Activated gamma-delta T cell treated with Interleukin-2 at 50 U/mL for 16 hours (primary cell): Measurements from ENCODE around the gene SHANK3.
"Not testable (repeated sequence)": the region's sequence is repeated elsewhere in the genome, so short reads cannot be mapped to it uniquely, and the experiment has no call there.

ENCODE experiments used
- DNase-seq: peaks from one replicate; pipeline ENCODE4 v3.0.0-alpha.2; 2020

The SHANK3 gene

DNA sequence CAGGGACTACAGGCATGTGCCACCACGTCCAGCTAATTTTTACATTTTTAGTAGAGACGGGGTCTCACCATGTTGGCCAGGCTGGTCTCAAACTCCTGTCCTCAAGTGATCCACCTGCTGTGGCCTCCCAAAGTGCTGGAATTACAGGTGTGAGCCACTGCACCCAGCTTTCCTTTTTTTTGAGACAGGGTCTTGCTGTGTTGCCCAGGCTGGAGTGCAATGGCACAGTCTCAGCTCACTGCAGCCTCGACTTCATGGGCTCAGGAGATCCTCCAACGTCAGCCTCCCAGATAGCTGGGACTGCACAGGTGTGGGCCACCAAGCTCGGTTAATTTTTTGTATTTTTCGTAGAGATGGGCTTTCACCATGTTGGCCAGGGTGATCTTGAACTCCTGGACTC, 18.0 kb upstream of the SHANK3 start:
- not testable (repeated sequence) for DNase-seq

DNA sequence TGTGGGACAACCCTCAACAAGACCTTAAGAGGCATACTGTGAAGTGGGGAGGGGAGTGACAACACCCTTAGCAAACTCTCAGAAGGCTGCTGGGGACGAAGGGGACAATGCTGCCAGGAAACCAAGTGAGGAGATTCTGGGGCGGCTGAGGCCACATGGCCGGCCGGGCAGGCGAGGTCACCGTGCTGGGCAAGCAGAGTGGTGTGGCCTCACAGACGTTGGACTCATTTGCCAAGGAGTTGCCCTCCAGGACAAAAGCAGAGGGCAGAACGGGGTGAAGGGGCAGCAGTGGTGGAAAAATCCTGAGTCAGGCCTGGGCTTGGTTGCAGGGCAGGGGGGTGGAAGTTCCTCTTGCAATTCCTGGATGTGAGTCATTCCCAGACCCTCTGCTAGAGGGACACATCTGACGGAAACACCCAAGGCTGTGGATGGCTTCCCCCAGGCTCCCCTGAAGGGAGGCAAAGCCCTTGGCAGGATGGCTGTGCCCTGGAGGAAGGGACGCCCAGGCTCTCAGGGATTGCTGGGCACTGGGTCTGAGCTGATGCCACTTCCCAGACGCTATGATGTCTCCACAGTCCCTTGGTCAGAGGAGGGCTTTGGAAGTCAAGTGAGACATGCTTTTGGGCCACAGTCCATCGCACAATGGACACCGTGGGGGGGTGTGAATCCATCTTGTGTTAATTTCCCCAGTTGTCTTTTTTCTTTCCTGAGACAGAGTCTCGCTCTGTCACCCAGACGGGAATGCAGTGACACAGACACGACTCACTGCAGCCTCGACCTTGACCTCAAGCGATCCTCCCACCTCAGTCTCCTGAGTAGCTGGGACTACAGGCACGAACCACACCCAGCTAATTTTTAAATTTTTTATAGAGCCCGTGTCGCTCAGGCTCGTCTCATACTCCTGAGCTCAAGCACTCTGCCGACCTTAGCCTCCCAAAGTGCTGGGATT, 16.2 kb upstream of the SHANK3 start:
- DNase-seq, result no peak

DNA sequence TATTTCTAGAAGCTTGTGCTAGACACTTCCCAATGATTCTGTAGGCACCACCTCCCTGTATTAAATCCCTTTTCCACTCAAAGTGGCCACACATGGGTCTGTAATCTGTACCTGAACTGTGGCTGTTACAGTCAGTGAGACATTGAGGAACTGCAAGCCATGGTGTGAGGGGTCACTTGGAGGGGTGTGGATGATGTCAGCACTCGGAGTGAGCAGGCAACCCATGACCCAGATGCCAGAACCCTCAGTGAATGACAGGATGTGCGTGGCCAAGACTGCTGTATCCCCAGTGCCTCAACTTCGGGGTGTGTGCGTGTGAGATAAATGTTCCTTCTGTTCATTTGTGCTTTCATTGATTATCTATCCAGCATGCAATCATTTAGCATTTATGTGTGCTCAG, 14.7 kb upstream of the SHANK3 start:
- DNase-seq, result no peak

DNA sequence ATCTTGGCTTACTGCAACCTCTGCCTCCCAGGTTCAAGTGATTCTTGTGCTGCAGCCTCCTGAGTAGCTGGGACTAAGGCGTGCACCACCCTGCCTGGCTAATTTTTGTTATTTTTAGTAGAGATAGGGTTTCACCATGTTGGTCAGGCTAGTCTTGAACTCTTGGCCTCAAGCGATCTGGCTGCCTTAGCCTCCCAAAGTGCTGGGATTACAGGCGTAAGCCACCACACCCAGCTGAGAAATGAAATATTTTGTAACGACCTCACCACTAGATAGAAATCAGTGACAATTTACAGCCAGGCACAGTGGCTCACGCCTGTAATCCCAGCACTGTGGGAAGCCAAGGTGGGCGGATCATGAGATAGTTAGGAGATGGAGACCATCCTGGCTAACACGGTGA, 12.9 kb upstream of the SHANK3 start:
- DNase-seq, result not testable (repeated sequence)

DNA sequence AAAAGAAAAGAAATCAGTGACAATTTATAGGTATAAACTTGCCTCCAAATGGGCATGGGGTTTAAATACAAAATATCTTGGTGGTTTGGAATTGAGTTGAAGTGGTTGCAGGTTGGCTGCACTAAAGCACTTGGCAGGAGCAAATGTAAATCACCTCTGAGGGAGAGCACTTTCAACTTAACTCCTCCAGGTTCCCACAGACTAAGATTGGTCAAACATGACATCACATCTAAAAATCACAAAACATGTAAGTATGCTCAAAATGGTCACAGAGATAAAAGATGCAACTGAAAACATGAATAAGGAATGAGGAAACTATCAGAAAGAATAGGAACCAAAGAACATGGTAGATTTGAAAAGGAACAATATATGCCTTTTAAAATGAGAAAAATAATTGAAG, 12.3 kb upstream of the SHANK3 start:
- DNase-seq, result no peak

DNA sequence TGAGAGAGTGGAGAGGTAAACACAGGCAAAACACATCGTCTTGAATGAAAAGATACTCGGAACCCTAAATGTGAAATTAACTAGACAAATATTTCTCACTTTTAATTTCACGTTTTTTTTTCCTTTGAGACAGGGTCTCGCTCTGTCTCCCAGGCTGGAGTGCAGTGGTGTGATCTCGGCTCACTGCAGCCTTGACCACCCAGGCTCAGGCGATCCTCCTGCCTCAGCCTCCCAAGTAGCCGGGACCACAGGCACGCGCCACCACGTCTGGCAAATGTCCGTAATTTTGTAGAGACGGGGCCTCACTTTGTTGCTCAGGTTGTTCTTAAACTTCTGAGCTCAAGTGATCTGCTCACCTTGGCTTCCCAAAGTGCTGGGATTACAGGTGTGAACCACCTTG, 7.4 kb upstream of the SHANK3 start:
- no peak for DNase-seq

DNA sequence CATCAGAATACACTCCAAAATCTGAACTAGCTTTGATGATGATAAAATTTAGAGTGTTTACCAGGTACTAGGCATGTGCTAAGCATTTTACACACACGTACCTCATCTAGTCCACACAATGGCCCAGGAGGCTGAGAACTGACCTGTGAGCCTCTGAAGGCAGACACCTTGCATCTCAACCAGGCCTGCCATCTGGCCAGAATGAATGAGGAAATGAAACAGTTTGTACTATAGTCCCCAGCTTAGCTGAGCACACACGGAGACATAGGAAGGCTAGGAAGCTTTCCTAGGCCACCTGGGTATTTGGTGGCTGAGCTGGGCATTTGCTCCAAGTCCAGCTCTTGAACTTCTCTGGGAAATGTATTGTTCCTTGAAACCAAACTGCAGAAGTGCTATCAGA, 6.9 kb upstream of the SHANK3 start:
- DNase-seq, result no peak

DNA sequence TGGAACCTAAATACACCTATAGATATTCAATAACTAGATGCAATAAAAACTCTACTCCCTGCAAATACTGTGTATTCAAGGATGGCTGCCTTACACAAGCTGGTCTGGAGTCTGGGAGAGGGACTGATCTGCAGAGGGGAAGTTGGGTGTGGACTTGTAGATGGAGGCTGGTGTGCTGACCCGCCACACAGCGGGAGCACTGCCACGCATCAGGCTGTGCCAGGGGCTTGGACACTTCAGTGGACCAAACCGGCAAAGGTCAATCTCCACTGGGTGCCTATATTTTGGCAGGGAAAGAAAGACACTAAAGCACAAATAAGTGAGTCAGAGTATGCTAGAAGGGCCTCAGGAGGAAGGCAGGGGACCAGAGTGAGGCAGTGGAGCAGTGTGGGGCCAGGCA, 2.1 kb upstream of the SHANK3 start:
- DNase-seq, result no peak

DNA sequence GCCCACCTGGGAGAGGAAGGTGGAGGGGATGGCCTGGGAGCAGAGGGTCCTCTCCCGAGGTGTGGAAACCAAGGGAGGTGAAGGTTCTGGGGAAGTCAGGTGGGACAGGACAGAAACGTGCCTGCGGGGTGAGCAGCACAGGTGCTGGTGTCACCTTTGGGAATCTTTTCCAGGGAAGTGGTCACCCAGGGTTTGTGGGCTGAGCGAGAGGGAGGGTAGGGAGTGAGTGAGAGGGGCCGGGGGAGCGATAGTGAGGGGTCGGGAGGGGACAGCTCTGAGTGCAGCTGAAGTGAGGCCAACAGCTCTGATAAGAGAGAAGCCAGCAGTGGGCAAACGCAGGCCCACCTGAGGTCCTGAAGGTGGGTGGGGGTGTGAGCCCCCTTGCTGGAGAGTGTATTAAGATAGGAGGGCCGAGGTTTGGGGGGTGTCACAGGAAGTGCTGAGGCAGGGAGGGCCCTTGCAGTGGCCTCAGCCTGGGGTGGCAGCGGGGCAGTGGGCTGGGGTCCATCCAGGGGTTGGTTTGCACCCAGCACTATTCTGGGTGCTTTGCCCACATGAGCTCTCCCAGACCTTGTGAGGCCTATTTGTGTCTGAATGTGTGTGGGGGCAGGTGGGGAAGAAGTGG, 1.6 kb upstream of the SHANK3 start:
- no peak for DNase-seq

DNA sequence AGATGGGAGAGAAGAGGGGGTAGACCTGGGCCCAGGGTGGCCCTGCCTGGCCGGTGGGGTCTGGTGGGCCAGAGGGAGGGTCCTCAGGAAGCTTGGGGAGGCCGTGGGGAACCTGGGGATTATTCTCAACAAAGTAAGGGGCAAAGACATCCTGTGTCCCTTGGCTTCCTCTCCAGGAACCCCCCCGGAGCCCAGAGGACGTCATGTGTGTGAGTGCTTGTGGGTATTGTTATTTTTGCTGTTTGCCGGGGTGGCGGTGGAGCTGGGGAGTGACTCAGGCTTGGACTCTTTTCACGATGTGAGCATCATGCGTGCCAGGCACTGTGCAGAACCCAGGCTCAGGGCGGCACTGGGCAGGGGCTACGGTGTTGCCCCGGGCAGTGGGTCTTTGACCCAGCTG, 982 bp upstream of the SHANK3 start:
- DNase-seq, result no peak

DNA sequence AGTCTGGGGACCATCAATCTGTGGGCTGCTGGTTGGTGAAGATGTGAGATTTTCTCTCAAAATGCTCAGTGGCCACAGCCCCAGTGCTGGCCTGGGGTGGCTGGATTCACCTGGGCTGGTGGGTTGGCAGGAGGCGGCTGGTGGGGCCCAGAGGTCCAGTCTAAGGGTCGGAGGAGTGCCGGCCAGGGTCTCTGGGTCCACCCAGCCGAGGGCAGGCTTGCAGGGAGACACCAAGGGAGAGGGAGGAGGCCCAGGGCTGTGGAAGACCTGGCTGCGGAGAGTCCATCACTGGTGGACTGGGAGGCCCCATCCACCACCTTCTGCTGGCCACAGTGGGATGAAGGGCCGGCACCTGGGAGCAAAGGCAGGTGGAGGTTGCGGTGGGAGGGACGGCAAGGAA, 582 bp upstream of the SHANK3 start:
- no peak for DNase-seq

DNA sequence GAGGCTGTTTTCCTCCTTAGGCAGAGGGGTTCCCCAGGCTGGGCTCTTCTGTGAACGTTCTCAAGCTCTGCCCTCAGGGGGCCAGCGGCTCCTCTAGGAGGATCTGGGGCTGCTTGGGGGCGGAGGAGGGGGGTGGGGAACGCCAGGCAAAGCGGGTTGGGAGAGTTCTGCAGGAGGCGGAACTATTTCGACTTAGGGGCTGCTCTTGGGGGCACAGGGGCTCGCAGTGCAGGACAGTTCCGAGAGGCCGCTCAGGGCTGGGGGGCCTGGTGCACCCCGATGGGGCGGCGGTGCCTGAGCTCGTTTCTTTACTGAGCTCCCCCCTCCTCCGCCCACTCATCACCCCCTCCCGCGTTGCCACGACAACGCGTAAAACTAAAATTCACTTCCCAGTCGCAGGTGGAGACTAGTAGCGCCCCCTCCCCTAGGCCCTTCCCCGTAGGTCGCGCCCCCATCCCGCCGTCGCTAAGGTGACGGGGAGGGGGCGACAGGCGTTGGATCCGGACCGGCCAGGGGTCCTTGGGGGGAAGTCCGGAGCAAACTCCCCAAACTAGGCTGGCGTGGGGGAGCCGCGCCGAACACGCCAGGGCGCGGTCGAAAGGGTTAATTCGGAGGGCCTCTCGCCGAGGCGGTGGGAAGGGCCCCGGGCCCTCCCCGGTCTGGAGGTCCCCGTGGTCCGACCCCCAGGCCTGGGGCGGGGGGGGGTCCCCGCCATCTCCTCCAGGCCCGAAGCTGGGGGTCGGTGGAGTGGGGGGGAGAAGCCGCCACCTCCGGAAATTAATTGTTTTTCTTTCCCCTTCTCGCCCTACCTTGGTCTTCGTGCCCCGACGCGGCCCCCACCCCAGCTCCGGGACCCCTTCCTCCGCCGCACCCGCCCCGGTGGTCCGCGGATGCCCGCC, 857 bp downstream of the SHANK3 start:
- DNase-seq, result no peak

DNA sequence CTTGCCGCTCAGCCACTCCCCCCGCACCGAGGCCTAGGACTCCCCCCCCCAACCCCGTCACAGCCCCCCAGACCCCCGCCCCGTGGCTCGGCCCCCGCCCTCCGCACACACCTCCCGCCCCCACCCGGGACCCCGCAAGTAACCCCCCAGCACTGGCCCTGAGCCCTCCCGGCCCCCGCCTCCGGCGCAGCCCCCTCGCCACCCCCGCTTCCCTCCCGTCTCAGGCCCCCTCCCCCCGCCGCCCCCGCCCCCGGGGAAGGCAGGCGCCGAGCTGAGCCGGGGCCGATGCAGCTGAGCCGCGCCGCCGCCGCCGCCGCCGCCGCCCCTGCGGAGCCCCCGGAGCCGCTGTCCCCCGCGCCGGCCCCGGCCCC, 1.5 kb downstream of the SHANK3 start:
- DNase-seq, result no peak

DNA sequence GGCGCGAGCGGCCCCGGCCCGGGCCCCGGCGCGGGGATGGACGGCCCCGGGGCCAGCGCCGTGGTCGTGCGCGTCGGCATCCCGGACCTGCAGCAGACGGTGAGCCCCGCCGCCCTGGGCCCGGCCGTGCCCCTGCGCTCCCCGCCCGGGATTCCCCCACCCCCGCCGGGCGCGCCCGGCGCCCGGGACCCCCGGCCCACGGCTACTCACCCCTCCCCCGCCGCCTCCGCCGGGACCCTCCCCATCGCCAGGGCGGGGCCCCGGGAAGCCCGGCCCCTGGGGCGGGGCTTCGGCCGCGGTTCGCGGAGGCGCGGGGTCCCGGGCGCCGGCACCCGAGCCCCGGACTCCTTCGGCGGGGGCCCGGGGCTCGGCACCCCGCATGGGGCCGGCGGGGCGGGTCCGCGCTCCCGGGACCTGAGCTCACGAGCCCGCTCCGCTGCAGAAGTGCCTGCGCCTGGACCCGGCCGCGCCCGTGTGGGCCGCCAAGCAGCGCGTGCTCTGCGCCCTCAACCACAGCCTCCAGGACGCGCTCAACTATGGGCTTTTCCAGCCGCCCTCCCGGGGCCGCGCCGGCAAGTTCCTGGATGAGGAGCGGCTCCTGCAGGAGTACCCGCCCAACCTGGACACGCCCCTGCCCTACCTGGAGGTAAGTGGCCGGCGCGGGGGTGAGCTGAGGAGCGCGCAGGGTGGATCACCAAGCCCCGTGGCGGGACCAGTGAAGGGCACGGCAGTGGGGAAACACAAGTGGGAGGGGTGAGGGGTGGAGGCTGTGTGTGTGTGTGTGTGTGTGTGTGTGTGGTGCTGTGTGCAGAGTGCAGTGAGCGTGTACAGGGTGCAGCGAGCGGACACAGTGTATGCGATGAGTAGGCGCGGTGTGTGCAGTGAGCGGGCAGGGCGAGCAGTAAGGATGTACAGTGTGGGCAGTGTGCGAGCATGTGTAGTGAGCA, 2.3 kb downstream of the SHANK3 start:
- no peak for DNase-seq

DNA sequence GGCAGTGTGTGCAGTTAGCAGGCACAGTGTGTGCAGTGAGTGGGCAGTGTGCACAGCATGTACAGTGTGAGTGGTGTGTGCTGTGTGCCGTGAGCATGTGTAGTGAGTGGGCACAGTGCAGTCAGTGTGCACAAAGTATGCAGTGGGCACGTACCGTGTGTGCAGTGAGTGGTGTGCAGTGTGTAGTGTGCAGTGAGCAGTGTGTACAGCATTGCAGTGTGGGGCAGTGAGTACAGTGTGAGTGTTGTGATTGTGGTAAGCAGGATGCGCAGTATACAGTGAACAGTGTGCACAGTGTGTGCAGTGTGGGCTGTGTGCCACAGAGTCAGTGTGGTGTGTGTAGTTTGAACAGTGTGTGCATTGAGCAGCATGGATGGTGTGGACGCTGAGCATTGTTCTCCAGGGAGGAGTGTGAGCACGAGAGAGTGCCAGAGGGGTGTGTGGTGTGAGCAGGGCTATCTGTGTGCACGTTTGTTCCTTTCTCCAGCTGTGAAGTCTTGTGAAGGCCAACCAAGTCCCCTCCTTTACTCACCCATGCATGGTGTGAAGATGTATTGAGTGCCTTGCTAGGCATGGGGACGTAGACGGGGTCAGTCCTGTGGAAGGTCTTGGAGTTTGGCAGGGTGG, 3.0 kb downstream of the SHANK3 start:
- no peak for DNase-seq

DNA sequence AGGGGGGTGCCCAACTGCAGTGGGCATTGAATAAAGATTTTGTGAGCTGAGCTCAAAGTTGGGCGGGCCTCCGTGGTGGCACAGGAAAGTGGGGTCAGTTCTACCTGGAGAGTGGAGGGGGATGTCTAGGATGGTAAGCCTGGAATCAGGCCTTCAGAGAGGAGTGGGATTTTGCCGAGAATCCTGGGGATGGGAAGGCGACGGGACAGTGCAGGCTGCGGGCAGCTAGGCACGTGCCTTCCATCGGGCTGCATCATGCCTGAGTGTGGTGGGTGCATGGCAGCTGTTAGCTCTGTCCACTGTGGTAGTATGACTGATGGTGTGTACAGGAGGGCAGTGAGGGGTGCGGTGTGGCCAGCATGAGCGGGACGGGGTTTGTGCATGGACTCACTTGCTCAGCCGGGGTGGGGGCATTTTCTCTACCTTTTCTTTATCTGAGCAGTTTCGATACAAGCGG, 3.6 kb downstream of the SHANK3 start:
- no peak for DNase-seq

DNA sequence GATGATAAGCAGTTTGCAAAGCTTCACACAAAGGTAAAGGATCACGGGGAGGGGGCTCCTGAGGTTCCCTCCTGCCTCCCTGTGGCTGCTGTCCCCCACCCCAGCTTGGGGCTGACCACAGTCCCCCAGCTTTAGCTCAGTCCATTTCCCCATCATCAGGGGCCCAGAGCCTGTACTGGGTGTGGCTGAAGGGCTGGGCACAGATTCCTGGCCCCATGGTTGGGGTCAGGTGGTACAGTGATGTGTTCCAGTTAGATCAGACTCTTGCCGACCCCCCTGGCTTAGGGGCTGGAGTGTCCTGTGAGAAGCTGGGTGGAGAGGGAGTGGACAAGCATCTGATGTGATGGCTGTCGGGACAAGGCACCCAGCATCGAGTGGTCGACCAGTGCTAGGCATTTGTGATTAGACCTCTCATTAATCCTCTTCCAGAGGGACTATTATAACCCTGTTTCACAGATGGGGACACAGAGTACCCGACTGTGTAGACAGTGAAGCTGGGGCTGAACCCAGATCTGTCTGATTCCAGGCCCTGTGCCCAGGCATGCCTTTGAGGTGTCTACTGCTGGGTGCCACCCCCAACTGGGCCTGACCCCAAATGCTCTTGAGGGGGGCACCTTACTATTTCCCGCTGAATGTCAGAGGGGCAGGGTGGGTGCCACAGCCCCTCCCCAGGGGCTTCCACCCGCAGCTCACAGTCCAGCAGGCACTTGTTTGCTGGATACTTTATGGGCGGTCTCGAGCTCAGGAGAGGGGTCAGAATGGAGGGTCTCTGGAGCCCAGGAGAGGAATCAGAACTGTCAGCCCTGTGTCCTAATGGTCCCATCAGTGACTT, 4.3 kb downstream of the SHANK3 start:
- no peak for DNase-seq

DNA sequence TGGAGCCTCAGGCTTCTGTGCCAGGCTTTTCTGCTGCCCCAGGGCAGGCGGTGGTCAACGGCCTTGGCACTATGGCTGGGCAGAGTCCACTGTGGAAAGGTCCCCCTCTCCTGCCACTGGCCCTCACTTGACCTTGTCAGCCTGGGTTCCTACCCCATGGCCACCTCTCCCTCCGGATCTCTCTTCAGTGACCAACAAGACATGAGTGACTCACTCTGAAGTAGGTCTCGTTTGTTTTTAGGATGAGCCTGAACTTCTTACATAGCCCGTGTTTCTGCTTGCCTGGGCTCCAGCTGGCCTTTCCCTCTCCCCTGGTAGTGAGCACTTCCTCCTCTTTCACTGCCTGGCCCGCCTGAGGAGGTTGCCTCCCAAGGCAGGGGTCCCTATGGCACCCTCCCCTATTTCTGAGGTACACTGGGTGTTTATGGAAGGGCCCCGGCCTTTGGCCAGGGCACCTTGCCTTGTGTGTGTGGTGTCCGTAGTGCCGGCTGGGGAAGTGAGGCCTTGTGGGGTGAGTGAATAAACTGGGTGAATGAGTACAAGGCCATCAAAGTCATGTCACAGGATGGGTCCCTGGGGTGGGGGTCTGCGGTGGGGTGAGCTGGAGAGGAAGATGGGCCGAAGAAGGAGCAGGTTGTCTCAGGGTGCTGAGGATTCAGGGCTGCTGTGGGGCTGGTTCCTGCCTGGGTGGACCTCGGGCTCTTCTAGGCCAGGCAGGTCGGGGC, 5.0 kb downstream of the SHANK3 start:
- no peak for DNase-seq

DNA sequence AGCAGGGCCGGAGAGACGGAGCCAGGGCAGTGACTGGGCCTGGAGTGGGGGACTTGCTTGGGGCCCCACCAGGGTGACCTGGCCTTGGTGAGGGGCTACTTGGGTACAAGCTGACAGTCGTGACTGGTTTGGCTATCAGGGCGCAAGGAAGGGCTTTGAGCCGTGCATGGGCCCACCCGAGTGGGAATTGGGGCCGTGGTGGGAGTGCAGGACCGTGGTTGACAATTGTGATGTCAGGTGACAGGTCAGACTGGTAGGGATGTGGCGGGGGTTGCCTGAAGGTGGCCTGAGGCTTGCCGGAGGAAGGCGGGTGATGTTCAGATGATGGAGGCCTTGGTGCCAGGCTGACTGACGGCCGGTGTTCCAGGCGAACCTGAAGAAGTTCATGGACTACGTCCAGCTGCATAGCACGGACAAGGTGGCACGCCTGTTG, 5.6 kb downstream of the SHANK3 start:
- no peak for DNase-seq
